ENCODE results near the gene TIE1. TPM values are rescaled to one million over a fixed set of nuclear protein-coding genes. Genes with fewer than 3 reads are reported as not detected.

TIE1 gene
- total RNA-seq, 1 experiment from 2014 or later, result not detected

DNA sequence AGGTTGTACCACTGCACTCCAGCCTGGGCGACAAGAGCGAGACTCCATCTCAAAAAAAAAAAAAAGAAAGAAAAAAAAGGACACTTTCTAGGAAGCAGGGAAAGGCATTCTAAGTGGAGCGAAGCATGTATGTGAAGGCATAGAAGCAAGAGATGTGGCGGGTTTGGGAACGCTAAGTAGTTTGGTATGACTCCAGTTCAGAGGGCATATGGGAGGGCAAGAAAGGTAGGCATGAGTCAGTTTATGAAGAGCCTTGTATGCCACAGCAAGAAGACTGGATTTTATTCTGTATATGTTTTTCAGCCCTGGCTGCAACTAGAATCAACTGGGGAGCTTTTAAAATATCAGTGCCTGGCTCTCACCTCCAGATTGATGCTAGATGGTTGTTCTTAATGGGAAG is 71.4 kb downstream of the TIE1 start:
- peak in 1 of 2 experiments; percentile 46 for DNase-seq
- Histone ChIP-seq H3K27me3 (ENCODE audit: insufficient read depth, low read depth) (no peaks in the 10 kb centered on the region), H3K79me2 (ENCODE audit: low read depth) (peaks cover 44% of the 10 kb centered on the region), H3K9me2 (ENCODE audit: insufficient read depth) (no peaks in the 10 kb centered on the region), H3K9me3 (ENCODE audit: insufficient read depth, low read depth) (no peaks in the 10 kb centered on the region), H3K4me1 (replicated peaks; ENCODE audit: insufficient read depth) (peaks cover 52% of the 10 kb centered on the region), H3K27ac (peak overlapping the region; percentile 85), H3K4me2 (peak overlapping the region; percentile 41), H2AFZ (no peak overlapping the region), H3K4me3 (no peak overlapping the region), H3K36me3 (ENCODE audit: low read depth) (no peaks in the 10 kb centered on the region), H3F3A (ENCODE audit: insufficient read depth, low read depth) (peaks cover 64% of the 10 kb centered on the region), H4K20me1 (ENCODE audit: insufficient read depth) (no peaks in the 10 kb centered on the region)
- TF ChIP-seq, protein P1, sequence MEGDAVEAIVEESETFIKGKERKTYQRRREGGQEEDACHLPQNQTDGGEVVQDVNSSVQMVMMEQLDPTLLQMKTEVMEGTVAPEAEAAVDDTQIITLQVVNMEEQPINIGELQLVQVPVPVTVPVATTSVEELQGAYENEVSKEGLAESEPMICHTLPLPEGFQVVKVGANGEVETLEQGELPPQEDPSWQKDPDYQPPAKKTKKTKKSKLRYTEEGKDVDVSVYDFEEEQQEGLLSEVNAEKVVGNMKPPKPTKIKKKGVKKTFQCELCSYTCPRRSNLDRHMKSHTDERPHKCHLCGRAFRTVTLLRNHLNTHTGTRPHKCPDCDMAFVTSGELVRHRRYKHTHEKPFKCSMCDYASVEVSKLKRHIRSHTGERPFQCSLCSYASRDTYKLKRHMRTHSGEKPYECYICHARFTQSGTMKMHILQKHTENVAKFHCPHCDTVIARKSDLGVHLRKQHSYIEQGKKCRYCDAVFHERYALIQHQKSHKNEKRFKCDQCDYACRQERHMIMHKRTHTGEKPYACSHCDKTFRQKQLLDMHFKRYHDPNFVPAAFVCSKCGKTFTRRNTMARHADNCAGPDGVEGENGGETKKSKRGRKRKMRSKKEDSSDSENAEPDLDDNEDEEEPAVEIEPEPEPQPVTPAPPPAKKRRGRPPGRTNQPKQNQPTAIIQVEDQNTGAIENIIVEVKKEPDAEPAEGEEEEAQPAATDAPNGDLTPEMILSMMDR (conservative IDR thresholded peaks at IDR 0.05), result no peak
- no peak for TF ChIP-seq EZH2 (IDR thresholded peaks at IDR 0.05; ENCODE audit: low read depth)
- POLR2A ChIA-PET (ENCODE audit: unreplicated experiment), result no interaction called here
- CTCF ChIA-PET, result no interaction called here
- intact Hi-C loops (cut with micrococcal nuclease; ENCODE audit: unreplicated experiment), result loop anchor here (5.0 kb wide), 1 partner anchor 460 kb away; no protein-coding TSS in a partner anchor
- no TSS peak for BruUV-seq (replicated peaks)

Small RNA genes lying within 50 kb of the gene (microRNA-seq; reads per million reads assigned to microRNA genes)
- 4.7 reads per million for gene MIR6734 (ENCODE audit: borderline number of aligned reads, borderline replicate concordance)

Other genes starting within 250 kb of the TIE1 start
- gene EBNA1BP2, start 128.7 kb upstream of the TIE1 start, total RNA-seq (2021), result 151 and 153 TPM in 2 replicates
- 1.6 and 1.7 TPM in 2 replicates for gene CFAP57, start 128.7 kb upstream of the TIE1 start, total RNA-seq (2021)
- gene TMEM125, start 31.0 kb upstream of the TIE1 start, total RNA-seq (2021), result 55.6 and 58.0 TPM in 2 replicates
- gene C1orf210, start 15.4 kb upstream of the TIE1 start, total RNA-seq (2021), result 23.3 and 29.3 TPM in 2 replicates
- gene MPL, start 36.8 kb downstream of the TIE1 start, total RNA-seq (2021), result 0.76 and 1.6 TPM in 2 replicates
- gene CDC20, start 58.0 kb downstream of the TIE1 start, total RNA-seq (2021), result 180 and 229 TPM in 2 replicates
- gene ELOVL1, start 67.0 kb downstream of the TIE1 start, total RNA-seq (2021), result 131 TPM in 2 replicates
- 54.8 and 56.0 TPM in 2 replicates for gene MED8, start 88.8 kb downstream of the TIE1 start, total RNA-seq (2021)
- 71.6 and 76.1 TPM in 2 replicates for gene SZT2, start 88.9 kb downstream of the TIE1 start, total RNA-seq (2021)
- gene HYI, start 152.9 kb downstream of the TIE1 start, total RNA-seq (2021), result 43.5 and 46.6 TPM in 2 replicates
- 359 and 439 TPM in 2 replicates for gene PTPRF, start 229.9 kb downstream of the TIE1 start, total RNA-seq (2021)